Activated naive CD4-positive, alpha-beta T cell treated with Interleukin-2 at 50 U/mL for 16 hours (primary cell): Measurements from ENCODE around the gene KDR.

Experiments
- DNase-seq: peaks from one replicate; pipeline ENCODE4 v3.0.0-alpha.2; 2020

KDR gene

DNA sequence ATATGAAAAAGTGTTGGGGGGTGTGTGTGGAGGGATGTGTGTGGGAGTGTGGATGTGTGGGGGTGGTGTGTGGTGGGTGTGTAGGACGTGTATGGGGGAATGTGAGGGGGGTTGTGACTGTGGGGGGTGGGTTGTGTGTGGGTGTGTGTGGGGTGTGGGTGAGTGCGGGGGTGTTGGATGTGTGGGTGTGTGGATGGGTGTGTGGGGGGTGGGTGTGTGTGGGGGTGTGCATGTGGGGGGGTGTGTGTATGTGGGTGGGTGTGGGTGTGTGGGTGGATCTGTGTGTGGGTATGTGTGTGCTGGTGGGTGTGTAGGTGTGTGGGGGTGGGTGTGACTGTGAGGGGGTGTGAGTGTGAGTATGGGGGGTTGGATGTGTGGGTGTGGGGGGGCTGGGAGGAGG, 47.8 kb downstream of the KDR start:
- no peak for DNase-seq

DNA sequence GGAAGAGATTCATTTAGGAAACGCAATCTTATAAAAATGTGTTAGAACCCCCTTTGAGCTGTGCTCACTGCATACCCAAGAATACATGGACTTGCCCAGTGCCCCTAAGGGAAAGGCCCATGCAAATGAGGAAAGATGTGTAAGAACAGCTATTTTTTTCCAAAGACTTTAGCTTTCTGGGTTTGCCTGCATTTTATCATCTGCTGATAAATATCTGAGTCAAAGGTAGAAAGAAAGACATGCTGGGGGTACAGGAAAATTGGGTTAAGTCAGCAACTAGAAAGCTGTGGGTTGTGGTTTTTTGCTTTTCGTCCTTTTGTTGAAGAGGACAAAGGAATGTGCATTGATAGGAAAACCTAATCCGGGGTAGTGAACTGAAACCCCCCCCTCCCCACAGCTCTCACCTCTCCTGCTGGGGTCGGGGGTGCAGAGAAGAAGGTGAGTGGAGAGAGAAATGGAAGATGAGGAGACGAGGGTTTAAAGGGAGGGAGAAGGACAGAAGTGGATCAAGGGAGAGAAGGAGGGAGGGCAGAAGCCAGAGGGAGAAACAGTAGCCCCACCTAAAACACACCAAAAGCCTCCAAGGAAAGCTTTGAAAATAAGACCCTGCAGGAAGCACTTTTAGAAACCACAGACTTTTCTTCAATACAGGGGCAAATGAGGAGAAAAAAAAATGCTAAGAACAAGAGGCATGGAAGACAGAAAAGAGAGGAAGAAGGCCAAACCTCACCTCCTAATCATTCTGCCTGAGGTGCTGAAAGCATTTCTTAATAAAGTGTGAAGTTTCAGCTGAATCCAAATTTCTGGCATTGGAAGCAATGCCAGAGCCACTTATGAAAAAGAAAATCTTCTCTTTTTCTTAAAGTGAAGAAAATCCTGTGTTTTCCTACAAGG, 49.3 kb downstream of the KDR start:
- DNase-seq, result no peak

DNA sequence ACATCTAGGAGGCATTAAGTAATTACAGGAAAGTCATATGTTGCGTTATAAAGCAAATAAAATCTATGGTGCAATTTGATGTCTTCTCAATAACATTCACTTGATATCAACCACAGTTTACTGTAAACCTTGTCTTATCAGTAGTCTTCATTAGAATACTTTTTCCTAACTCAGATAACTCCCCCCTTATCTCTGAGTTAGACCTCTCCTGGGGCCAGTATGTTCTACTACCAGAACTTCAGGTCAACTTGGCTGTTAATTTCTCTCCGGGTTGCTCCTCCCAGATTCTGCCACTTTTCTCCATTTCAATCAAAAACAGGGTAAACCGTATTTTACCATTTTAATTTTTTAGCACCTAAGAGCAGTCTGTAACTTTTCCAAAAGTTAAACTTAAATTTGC, 50.0 kb downstream of the KDR start:
- no peak for DNase-seq

DNA sequence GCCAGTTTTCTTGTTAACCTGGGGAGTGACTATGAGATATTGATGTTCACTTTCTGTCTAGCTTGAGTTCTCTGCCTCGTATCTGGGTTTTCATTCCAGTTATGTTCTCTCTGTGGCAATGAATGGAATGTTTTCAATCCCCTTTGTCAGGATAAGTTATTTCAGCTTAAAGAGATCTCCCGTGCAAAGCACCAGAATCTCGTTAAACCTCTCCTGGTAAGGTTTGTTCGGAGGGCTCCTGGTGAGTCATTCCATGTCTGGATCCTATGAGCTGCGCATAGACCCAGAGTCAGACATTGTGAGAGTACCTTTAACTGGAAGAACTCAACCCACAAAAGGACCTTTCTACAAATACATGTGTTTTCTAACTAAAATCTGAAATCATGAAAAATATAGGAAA, 51.0 kb downstream of the KDR start:
- DNase-seq, result no peak

DNA sequence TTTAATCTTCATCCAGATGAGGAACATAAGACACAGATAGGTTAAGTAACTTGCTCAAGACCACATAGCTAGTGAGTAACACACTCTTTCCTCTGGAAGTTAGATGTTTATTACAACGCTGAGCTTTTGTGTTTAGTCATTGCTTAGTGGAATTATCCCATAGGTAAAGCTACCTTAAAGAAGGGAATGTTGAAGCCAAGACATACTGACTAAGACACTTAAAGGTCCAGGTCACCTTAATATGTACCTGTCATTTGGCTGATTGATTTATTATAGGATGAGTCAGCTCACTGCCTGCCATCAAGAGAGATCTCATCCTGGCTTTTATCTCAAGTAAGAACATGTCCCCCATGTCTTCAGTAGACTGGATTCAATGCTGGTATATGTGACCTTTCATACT, 53.4 kb downstream of the KDR start:
- no peak for DNase-seq

DNA sequence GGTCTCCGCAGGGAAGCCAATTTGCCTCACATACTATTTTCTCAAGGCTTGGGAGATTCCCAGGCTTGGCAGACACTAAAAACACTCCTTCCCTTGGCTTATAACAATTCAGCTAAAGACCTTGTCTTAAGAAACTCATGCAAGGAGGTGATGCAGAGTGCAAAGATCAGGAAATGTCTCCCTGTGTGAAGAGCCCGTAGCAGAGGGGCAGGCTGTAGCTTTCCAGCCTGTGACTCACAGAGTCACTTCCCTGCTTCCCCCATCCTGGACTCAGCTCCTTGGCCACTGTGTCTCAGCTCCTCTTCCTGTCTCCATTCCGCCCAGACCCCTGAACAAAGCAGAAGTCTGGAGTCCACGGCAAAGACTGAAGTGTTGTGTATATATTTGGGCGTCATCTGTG, 56.1 kb downstream of the KDR start:
- no peak for DNase-seq

DNA sequence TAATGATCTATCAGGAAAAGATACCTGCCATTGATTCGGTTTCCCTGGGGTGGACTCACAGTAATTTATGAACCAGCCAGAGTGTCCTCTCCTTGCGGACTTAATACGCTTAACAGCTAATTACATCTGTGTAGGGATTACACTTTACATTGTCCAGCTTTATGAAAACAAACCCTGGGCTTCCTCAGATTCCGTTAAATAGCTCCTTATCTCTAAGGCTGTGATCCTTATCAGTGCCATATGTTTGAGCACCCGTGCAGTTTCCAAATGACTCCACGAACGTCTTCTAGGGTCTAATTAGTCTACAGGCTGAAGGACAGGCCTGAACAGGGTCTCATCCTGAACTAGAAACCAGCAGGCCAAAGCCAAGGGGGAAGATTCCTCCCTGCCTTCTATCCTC, 56.9 kb downstream of the KDR start:
- DNase-seq, result no peak

DNA sequence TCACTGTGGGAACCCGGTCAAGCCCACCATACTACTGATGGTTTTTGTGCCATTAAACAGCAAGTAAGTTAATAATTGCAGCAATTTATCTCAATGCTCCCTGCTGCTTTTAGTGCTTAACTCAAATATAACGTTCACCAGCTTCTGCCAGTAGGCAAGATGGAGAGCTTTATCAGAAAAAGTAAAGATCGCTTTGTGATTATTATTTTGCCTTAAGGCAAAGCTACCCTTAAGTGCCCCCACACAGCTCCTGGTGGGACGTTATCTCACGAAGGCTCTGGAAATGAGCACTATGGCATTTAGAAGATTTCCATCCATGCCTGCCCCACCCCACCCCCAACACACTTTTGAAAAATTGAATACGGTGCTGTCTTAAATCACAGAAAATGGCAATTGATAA, 59.4 kb downstream of the KDR start:
- no peak for DNase-seq

DNA sequence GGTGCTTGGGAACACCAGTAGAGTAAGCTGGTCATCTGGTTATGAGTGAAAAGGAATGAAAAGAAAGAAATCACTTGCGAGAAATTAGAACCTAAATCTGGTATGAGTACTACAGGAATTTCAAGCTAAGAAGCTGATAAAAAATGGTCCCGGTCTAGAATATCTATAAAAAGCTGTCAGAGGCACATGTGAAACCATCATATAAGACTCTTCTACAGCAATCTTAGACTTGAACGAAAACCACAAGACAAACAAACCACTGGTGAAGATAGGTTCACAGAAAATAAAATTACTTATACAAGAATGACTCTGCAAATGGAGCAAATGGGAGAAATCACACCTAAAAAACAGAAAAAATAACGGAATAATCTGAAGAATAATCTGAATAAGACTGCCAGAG, 69.9 kb downstream of the KDR start:
- DNase-seq, result no peak

DNA sequence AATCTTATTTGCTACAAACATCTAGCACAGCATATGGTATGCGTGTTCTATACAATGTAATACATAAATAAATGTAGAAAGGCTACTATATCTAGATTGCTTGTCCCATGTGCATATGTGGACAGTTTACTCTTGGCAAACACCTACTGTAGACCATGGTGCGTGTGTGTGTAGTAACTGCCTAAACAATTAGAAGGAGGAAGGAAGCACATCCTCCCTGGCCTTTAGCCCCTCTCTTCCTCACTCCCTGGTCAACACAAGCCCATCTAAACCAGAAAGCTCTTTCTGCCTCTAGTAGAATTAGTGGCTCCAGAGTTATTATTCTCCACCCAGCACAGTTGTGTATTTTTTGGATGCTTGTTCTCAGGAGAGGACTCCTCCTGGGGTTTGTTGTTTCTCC, 73.9 kb downstream of the KDR start:
- DNase-seq, result no peak

DNA sequence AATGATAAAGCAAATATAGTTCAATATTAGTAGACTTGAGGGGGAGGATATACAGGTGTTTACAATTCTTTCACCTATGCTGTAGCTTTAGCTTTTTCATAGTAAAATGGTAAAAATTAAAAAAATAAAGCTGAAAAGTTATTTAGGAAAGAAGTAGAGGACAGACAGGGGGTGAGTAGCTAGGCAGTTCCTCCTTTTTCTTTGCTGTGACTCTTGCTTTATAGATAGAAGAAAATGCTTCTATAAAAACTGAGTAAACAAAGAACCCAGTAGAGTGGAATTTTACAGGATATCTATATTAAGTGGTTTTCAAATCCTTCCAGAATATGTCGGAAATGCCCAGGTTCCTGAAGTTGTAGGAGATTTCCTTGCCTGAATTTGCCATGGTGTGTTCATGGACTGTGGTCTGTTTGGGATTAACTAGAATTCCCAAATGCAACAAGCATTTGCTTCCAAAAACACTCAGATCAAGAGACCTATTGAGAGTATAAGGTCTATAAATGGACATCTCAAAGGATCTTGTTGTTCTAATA, 74.9 kb downstream of the KDR start:
- no peak for DNase-seq

DNA sequence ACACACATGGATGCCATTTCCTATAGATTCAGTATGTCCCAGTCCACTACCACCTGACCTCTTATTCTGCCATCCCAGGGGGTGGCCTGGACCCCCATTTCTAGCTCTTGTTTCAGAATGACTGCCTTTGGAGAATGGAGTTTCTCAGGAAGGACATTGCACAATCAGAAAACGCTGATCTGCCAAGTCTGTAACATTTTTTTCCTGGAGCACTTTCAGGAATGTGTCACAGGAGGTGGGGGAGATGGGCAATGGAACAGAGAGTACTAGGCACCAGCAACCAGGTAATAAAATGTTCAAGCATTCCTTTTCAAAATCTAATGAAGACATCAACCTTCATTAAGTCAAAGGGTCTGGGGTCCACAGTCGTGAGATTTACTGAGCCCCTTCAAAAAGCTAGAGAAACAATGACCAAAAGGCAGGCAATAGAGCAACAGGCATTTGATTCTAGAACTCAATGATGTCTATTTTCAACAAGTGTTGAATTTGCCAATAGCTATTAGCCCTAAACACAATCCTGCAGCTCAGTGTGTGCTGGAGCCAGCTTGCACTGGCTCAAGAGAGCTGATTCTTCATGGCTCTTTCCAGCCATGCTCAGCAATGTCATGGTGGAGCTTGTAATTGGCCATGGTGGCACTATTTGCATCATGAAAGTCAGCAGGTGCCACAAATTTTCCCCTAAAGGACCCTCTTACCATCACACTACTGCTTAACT, 87.1 kb downstream of the KDR start:
- no peak for DNase-seq

DNA sequence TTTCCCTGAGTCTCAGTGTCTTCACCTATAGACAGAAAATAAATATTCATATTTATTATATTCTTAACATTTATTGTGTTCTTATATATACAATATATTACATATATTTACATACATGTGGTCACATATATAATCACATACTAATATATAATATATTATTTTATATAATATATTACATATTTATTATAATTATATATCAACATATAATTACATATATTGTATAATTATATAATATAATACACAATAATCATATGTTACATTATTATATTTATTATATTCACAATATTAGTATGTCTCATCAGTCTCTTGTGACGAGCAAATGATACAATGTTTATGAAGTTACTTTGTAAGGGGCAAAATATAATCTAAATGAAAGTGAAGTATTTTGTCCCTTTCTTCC, 87.7 kb downstream of the KDR start:
- no peak for DNase-seq

DNA sequence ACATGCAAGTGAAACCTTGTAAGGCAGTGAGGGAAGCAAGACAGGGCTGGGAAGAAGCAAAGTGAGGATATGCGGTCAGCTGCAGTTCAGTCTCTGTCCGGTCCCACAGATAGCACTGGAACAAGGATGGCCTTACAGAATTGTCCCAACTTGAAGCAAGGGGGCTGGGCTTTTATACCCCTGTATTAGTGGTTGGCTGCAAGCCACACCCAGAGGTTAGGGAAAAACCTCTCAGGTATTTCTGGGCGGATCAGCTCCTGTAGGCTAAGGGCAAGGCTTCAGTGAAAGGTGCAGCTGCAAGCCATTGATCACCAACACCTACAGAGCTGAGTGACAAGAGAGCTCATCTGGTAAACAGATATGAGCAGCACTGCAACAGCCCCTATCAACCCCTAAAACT, 89.0 kb downstream of the KDR start:
- DNase-seq, result no peak

DNA sequence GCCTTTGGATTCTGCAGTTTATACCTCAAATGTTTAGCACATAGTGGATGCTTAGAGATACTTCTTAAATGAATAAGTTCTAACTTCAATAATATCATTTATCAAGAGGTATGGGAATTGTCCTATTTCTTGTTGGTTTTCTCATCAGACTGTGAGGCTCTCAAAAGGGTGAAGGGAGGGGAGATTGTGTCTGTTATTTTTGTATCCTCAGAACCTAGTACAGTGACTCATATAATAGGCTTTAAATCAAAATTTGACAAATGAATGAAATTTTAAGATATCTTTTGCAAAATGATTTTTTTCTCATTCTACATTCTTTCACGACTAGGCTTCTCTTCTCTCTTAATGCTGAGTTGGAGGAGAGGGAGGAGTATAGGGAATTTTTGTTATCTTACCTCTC, 89.5 kb downstream of the KDR start:
- no peak for DNase-seq

DNA sequence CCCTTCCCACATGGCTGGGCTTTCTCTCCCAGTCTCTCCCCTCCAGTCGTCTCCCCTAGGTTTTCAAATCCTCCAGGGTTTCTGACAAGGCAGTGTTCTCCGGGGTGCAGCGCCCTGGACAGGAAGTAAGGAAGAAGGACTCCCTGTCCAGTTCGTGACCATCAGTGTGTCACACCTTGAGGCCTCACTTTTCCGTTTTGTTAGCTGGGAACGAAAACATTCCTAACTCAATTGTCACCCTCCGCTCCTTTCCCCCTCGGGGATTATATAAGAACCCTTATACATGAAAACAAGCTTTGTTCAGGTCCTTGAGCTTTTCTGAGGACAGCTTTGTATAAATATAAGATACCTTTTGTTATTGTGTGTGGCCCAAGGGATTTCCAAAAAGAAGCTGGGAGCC, 92.1 kb downstream of the KDR start:
- no peak for DNase-seq

DNA sequence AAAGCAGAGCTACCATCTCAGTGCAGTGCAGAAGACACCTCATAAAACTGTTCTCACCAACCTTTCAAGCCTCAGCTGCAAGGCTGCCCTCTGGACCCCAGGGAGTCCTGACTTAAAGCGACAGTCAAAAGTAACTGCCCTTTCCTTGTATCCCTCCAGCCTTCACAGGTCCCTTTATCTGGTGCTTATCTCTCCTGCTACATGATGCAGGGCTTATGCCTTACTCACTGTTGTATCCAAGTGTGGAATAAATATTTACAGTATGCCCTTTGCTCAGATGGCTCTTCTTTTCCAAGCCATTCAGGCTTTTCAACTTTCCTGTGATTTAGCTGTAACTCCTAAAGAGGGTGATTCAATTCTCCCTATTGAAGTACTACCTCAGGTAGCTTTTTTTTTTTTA, 92.6 kb downstream of the KDR start:
- no peak for DNase-seq

DNA sequence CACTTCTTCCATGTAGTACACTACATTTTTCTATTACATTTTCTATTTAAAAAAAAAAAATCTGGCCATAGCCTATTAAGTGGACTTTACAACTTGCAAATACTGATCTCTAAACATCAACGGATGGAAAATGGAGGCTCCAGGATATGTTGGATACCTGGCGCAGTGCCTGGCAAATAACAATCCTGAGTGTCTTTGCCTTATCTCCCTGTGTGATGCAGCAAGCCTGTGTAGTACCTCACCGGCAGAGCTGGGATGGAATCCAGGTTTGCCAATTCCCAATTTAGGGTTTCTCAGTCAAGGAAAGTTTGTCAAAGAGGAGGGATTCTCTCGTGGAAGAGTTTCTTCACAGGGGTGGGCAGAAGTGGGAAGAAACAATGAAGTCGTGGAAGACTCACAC, 93.2 kb downstream of the KDR start:
- DNase-seq, result no peak

DNA sequence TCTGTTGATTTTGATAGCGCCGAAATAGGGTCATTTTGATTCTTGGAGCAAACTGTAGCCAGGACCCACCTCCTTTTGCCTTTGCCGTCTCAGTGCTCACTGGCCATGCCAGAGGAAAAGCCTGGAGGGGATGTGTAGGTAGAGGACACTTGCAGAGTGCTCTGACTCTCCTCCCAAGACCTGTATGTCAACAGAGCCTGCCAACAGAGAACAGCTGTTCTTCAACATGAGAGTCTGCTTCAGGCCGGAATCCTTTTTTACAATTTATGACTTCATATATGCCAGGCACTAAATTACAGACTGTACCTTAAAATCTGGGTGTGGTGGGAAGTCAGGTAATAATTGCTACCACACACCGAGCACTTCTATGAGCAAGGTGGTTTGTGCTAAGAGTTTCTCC, 94.2 kb downstream of the KDR start:
- DNase-seq, result no peak

DNA sequence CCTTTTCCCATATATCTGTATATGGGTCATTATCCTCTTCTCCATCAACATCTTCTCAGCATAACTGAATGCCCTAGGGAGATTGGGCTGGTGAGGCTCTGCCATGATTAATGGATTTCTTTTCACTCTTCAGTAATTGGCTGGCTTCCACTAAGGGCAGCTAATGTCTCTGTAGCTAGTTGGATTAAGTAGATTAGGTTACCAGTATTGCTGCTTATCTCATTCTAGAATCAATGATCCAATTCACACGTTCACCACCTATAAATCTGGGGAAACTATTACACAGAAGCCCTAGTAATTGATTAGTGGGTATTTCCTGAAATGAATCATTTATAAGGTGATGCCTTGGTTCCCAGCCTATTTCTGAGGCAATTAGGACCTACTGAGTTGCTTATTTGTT, 94.8 kb downstream of the KDR start:
- no peak for DNase-seq

DNA sequence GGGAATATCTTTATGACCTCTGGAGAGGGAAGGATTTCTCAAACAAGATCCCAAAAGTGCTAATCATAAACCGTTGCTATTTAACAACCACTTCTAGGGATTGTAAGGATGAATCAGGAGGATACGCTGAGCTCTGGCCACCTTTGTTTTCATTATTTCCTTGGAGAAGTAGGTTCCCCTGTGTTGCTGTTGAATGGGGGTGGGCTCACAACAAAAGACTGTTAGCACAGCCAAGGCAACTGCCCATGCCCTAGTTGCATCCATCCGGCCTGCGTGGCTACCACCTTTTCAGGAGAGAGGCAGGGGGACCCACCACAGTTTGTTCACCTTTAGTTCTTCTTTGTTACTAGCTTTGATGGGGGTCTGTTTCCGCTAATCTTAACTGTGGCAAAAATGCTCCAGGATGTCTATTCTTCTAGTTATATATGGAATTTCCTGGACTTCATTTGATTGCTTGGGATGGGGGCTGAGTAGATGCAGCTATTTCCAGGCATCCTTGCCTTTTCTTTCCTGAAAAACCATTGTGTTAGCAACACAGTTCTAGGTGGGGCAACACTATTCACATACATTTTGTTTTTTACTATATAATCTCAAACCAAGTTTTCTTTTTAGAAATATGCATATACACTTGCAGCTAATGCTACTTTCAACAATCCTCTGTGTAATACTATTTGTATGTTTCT, 95.4 kb downstream of the KDR start:
- DNase-seq, result no peak

DNA sequence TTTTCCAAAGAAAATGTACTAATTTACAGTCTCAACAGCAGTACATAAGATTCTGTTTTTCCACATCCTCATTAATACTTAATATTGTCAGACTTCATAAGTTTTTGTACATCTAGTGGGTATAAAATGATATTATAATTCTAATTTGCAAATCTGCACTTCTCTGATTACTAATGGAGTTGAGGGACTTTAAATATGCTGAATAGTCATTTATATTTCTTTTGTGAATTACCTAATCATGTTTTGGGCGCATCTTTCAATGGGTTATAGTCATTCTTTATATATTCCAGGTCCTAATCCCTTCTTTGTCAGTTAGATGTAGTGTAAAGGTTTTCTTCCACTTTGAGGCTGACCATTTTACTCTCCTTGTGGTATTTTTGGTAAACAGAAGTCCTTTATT, 96.1 kb downstream of the KDR start:
- no peak for DNase-seq
